Mesodermal cell (in vitro differentiated cells): Measurements from ENCODE around the gene ACSL5. TPM values are rescaled to one million over a fixed set of nuclear protein-coding genes. Genes with fewer than 3 reads are reported as not detected.

Experiments used
- H3K27ac ChIP-seq: 2 replicates; pipeline ENCODE4 v1.7.0; 2013; ENCODE audit warnings: mild to moderate bottlenecking, low read depth, low read length, moderate library complexity; ENCODE audit not compliant: severe bottlenecking
- H3K36me3 ChIP-seq: 2 replicates; pipeline ENCODE4 v1.7.1; 2013; ENCODE audit warnings: mild to moderate bottlenecking, low read length, moderate library complexity; ENCODE audit not compliant: control insufficient read depth, insufficient read depth
- H3K4me1 ChIP-seq: one replicate; pipeline ENCODE4 v1.7.1; 2013; ENCODE audit warnings: mild to moderate bottlenecking, low read length; ENCODE audit not compliant: insufficient read depth, control insufficient read depth, poor library complexity, severe bottlenecking
- H3K4me3 ChIP-seq: 2 replicates; pipeline ENCODE4 v1.7.0; 2013; ENCODE audit warnings: low read length, control low read depth, mild to moderate bottlenecking; ENCODE audit not compliant: insufficient read depth, poor library complexity, severe bottlenecking; ENCODE audit errors: extremely low read depth
- H3K9me3 ChIP-seq: 2 replicates; pipeline ENCODE4 v1.7.1; 2013; ENCODE audit warnings: mild to moderate bottlenecking, low read length, moderate library complexity; ENCODE audit not compliant: control insufficient read depth
- WGBS, 2 experiments: methylation state at CpG; one replicate each; pipeline ENCODE4 v1.1.5; 2013; ENCODE audit warnings: missing lambda C conversion rate in 2 of 2; ENCODE audit not compliant: insufficient coverage in 2 of 2; 5-methylcytosine and 5-hydroxymethylcytosine counted together
- polyA plus RNA-seq, 2 experiments: library from polyadenylated mRNA; stranded (reverse); fragments of 50-300 nt; gene quantifications; one replicate each; pipeline ENCODE4 v1.2.3, GENCODE V29; 2013

The ACSL5 gene, protein sequence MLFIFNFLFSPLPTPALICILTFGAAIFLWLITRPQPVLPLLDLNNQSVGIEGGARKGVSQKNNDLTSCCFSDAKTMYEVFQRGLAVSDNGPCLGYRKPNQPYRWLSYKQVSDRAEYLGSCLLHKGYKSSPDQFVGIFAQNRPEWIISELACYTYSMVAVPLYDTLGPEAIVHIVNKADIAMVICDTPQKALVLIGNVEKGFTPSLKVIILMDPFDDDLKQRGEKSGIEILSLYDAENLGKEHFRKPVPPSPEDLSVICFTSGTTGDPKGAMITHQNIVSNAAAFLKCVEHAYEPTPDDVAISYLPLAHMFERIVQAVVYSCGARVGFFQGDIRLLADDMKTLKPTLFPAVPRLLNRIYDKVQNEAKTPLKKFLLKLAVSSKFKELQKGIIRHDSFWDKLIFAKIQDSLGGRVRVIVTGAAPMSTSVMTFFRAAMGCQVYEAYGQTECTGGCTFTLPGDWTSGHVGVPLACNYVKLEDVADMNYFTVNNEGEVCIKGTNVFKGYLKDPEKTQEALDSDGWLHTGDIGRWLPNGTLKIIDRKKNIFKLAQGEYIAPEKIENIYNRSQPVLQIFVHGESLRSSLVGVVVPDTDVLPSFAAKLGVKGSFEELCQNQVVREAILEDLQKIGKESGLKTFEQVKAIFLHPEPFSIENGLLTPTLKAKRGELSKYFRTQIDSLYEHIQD
- 0.70 TPM for polyA plus RNA-seq (2013, experiment 1 of 2)
- polyA plus RNA-seq (2013, experiment 2 of 2), result 1.2 TPM

DNA sequence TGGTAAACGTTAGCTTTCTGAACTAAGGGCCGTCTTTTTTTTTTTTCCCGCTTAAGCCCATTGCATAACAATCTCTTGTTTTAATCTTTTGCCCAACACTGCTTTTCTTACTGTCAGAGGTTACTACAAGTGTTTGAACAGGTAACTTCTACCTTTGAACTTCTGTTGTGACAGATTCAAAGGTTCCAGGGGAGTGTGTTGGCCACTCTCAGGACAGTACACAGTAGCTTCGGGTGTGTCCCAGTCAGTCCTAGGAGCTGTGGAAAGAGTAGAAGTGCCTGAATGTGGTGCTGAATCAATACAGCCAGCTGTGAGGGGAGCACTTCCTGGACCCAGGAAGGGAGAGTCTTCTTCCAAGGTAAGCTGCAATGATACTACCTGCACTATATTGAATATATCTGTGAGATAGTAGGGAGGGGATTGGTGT is at the start of gene ACSL5:
ACSL5 (plus strand) TSS at position 205 of the 427 bp plus-strand sequence. CDS start 20,831 bp downstream, outside the sequence.
- WGBS, 2 experiments, result 83 to 90% methylated on average over 2 to 3 of the region's 4 CpGs
- H3K4me3 ChIP-seq, result no peak within 1 kb of the TSS
- H3K27ac ChIP-seq, result peak within 1 kb of the TSS; percentile 96

DNA sequence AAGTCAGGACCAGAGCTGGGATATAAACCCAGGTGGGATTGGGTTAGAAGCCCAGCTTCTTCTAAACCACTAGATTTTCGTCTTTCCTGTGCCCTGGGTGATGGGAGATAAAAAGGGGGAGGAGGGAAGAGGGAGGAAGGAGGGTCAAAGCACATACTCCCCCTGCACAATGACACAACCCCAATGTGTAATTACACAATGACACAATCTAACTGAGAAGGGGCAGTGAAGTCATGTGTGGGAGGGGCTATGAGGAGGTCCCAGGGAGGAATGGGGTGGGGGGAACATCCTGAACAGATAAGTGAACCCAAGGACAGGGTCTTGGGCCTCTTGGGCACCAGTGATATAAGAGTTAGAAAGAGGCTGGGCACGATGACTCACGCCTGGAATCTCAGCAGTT is 46.2 kb upstream of the ACSL5 start:
- H3K9me3 ChIP-seq, result no peaks in the 10 kb centered on the region
- H3K4me1 ChIP-seq, result peaks cover 3% of the 10 kb centered on the region
- no peak overlapping the region for H3K27ac ChIP-seq
- H3K36me3 ChIP-seq, result no peaks in the 10 kb centered on the region
- no peak overlapping the region for H3K4me3 ChIP-seq
- 100% methylated on average over 1 to 2 of the region's 3 CpGs for WGBS, 2 experiments

More for the DNA sequence above, at the start of gene ACSL5:
- Histone ChIP-seq H3K9me3 (no peaks in the 10 kb centered on the region), H3K4me1 (peaks cover 19% of the 10 kb centered on the region), H3K36me3 (no peaks in the 10 kb centered on the region)

DNA sequence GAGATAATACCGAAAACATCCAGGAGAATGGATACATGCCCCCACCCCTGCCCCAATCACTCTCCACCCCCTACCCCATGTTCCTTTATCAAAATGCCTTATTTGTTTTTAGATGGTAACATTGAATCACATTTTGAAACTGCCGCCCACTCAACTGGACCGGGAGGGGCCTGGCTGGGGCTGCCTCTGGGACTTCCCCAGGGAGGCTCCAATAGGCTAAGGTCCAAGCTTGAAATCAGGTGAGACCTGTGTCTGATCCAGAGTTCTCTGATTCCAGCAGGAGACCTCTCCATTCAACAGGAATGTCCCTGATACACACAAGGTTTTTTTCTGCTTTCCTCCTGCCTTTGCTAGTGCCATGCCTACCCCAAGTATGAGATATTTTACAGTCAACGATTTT is 43.8 kb upstream of the ACSL5 start:
- Histone ChIP-seq H3K4me1 (peaks cover 3% of the 10 kb centered on the region), H3K4me3 (no peak overlapping the region), H3K9me3 (no peaks in the 10 kb centered on the region), H3K36me3 (no peaks in the 10 kb centered on the region), H3K27ac (no peak overlapping the region)
- WGBS, 2 experiments, result 97 to 100% methylated on average over 3 of the region's 4 CpGs

DNA sequence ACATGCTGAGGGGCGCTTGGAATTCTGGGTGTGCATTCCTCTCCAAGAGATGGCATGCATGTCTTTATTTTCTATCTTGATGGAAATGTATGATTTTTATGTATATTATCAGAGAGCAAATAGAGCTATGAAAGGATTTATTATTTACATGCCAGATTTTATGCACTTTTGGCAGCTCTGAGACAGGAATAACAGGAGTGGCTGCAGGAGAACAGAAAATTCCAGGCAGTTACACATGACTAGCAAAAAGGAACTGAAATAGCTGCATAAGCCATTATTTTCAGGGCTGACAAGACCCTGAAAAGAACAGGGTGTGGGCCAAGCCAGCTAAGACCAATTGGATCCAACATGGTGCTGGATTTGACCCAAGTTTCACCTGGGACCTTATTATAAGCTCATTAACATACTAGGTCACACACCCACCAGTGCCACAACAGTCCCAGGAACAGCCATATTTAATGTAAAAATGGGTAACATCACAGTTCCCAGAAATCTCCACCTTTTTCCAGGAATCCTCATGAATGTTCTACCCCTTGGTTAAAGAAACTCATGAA is 43.2 kb upstream of the ACSL5 start:
- WGBS, 2 experiments, result no CpG with 5 or more reads among the region's 1 CpG
- Histone ChIP-seq H3K9me3 (no peaks in the 10 kb centered on the region), H3K36me3 (no peaks in the 10 kb centered on the region), H3K27ac (no peak overlapping the region), H3K4me1 (peaks cover 3% of the 10 kb centered on the region), H3K4me3 (no peak overlapping the region)

DNA sequence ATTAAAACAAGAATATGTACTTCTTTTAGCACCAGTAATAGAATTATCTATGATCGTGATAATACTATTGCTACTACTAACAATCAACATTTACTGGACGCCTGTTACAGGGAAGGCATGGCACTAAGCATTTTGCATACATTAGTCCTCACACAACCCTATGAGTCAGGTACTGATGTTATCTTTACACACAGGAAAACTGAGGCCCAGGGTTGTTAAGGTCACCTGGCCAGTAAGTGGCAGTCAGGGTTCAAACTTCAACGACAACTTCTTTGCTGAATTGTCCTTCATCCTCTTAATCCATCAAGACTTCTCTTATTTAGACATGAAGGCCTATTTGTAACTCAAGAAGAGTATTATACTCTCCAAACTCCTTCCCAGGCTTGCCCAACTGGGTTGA is 41.9 kb upstream of the ACSL5 start:
- no peak overlapping the region for H3K4me3 ChIP-seq
- WGBS, 2 experiments, result 88 to 100% methylated on average over 1 to 2 of the region's 3 CpGs
- H3K9me3 ChIP-seq, result no peaks in the 10 kb centered on the region
- H3K36me3 ChIP-seq, result no peaks in the 10 kb centered on the region
- no peak overlapping the region for H3K27ac ChIP-seq
- peaks cover 3% of the 10 kb centered on the region for H3K4me1 ChIP-seq

DNA sequence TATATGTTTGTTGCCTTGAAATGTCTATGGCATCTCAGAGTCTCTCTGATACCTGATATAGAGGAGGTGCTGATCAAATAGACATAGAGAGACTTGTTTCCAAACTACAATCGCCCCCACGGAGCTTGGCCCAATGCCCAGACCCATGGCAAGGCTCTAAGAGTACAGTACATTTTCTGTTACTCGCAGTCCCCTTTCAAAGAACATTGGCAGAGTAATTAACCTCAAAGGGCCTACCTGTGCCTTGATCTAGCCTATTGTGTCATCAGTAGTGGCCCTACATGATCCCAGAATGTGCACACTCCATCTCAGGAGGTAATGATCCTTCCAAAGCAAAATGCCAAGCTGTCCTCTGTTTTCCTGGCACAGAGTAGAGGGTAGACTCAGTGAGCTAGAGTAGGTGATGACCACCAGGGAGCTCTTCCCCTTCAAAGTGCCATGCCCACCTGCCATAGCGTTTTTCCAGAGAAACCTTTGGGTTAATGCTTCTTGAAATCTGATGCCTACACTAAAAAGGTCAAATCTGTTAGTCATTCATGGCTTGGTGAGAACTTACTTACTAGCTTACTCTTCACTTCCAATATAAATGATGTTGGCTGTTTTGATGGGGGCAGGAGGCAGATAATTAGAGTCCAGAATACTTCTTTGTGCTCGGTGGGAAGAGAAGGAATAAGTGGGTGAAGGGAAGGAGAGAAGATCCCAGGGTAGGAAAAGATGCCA is 41.2 kb upstream of the ACSL5 start:
- H3K27ac ChIP-seq, result no peak overlapping the region
- 95 to 97% methylated on average over 3 of the region's 5 CpGs for WGBS, 2 experiments
- H3K9me3 ChIP-seq, result no peaks in the 10 kb centered on the region
- H3K4me3 ChIP-seq, result no peak overlapping the region
- peaks cover 3% of the 10 kb centered on the region for H3K4me1 ChIP-seq
- H3K36me3 ChIP-seq, result no peaks in the 10 kb centered on the region

DNA sequence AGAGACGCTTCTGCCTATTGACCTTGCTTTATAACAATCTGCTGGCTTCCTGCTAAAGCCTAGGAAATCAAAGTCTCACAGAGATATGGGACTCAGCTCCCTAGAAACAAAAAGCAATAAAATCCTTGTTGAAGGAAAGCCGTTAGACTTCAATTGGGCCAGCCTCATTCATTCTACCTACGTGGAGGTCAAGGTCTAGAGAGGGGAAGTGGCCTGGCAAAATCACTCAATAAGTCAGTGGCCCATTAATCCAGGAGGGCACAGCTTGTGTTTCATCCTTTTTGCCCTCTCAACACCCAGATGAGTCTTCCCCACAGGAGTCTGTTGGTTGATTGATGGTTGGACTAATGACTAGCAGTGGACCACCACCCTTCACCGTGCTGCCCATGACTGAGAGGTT is 40.5 kb upstream of the ACSL5 start:
- Histone ChIP-seq H3K4me1 (peaks cover 3% of the 10 kb centered on the region), H3K36me3 (no peaks in the 10 kb centered on the region), H3K27ac (no peak overlapping the region), H3K9me3 (no peaks in the 10 kb centered on the region), H3K4me3 (no peak overlapping the region)
- 88 to 93% methylated on average over 3 of the region's 4 CpGs for WGBS, 2 experiments

DNA sequence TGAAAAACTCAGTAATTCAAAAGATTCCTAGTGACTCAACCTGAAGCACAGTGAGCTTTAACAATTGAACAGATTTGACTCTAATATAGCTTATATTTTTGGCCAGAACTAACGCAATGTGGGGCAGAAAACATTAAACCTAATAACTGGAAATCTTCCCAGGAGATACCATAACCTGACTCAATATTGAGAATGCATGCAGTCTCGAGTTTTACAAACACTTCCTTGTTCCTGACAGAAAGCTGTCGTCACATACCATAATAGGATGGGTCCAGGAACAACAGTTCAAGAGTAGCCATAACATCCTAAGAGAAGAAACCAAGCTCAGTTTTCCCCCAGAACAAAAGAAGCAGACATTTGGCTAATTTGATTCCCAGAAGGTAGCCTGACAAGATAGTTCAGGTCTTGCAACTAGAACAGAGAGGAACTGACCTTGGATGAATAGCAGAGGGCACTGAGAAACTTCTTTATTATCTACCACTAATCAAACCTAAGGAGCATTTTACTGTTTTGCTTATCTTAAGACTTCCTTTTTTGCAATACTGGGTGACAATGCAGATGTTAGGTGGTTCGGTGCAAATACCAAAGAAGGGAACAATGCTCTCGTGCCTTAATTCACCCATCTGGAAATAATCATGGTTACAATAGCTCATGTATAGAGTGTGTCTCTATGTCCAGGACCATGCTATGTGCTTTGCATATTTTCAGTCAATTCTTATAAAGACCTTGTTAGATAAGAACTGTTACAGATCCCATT is 38.6 kb upstream of the ACSL5 start:
- no peak overlapping the region for H3K4me3 ChIP-seq
- H3K36me3 ChIP-seq, result no peaks in the 10 kb centered on the region
- H3K4me1 ChIP-seq, result peaks cover 3% of the 10 kb centered on the region
- H3K27ac ChIP-seq, result peak overlapping the region; percentile 16
- no peaks in the 10 kb centered on the region for H3K9me3 ChIP-seq
- 70 to 83% methylated on average over 2 of the region's 5 CpGs for WGBS, 2 experiments

DNA sequence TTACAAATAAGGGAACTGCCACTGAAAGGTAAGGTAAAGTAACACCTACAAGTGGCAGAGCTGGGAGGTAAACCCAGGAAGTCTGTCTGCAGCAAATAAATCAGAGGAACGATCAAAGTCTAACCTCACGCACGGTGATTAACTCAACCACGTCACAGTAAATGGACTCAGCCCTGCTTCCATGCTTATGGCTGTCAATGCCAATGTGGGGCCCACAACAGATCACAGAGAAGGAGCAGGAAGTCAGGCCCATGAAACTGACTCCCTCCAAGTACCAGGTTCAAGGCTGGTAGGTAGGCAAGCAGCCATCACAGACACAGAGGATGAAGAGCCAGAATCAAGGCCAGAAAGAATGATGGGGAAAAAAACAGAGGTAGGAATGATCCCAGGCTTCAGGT is 38.0 kb upstream of the ACSL5 start:
- no peaks in the 10 kb centered on the region for H3K9me3 ChIP-seq
- peaks cover 3% of the 10 kb centered on the region for H3K4me1 ChIP-seq
- H3K4me3 ChIP-seq, result no peak overlapping the region
- no peaks in the 10 kb centered on the region for H3K36me3 ChIP-seq
- H3K27ac ChIP-seq, result peak overlapping the region; percentile 16
- 96 to 98% methylated on average over 4 of the region's 4 CpGs for WGBS, 2 experiments
